HepG2 (cell line): ENCODE measurements around the gene IGFALS. TPM values are rescaled to one million over a fixed set of nuclear protein-coding genes. Genes with fewer than 3 reads are reported as not detected.

Source experiments
- ATRX ChIP-seq: sonication (generic); formaldehyde crosslinking; IDR thresholded peaks from 2 replicates; pipeline ENCODE4 v1.4.0; 2020; ENCODE audit warnings: missing genetic modification reagents, borderline replicate concordance
- EHMT2 ChIP-seq: fragments of 200-600 bp; sonication (generic); IDR thresholded peaks from 2 replicates; pipeline ENCODE4 v1.7.0; 2017; ENCODE audit warnings: antibody characterized with exemption, low read depth, low read length, borderline replicate concordance
- HNF4A ChIP-seq: sonication (generic); formaldehyde crosslinking; IDR thresholded peaks from 2 replicates; pipeline ENCODE4 v1.4.0; 2020; ENCODE audit warnings: missing genetic modification reagents
- HNRNPLL ChIP-seq: fragments of 200-400 bp; formaldehyde crosslinking; IDR thresholded peaks from 2 replicates; pipeline ENCODE4 v1.6.1; 2017; ENCODE audit warnings: mild to moderate bottlenecking, low read depth, low read length; ENCODE audit not compliant: poor library complexity, severe bottlenecking
- POLR2G ChIP-seq: fragments of 200-400 bp; formaldehyde crosslinking; IDR thresholded peaks from 2 replicates; pipeline ENCODE4 v1.6.1; 2018; ENCODE audit warnings: mild to moderate bottlenecking, low read depth, low read length, moderate library complexity
- TBP ChIP-seq: sonication (generic); formaldehyde crosslinking; IDR thresholded peaks from 2 replicates; pipeline ENCODE4 v1.5.0; 2020; ENCODE audit warnings: missing genetic modification reagents
- TMF1 ChIP-seq: sonication (generic); formaldehyde crosslinking; IDR thresholded peaks from 2 replicates; pipeline ENCODE4 v1.8.1; 2022; ENCODE audit warnings: low read depth, missing genetic modification reagents
- TRAFD1 ChIP-seq: sonication (generic); formaldehyde crosslinking; IDR thresholded peaks from 2 replicates; pipeline ENCODE4 v1.5.1; 2020; ENCODE audit warnings: missing genetic modification reagents, mild to moderate bottlenecking, borderline replicate concordance
- ZBTB44 ChIP-seq: sonication (generic); formaldehyde crosslinking; IDR thresholded peaks from 2 replicates; pipeline ENCODE4 v1.4.0; 2020; ENCODE audit warnings: missing genetic modification reagents
- ZC3H13 ChIP-seq: sonication (generic); formaldehyde crosslinking; IDR thresholded peaks from 2 replicates; pipeline ENCODE4 v1.8.1; 2023; ENCODE audit warnings: mild to moderate bottlenecking, missing genetic modification reagents, moderate library complexity
- ZFP1 ChIP-seq: IDR thresholded peaks from 2 replicates; pipeline ENCODE4 v1.6.1; 2016
- ZMAT5 ChIP-seq: sonication (generic); formaldehyde crosslinking; IDR thresholded peaks from 2 replicates; pipeline ENCODE4 v1.5.0; 2020; ENCODE audit warnings: mild to moderate bottlenecking, low read depth, missing genetic modification reagents, borderline replicate concordance
- ZNF225 ChIP-seq: sonication (generic); formaldehyde crosslinking; IDR thresholded peaks from 2 replicates; pipeline ENCODE4 v1.4.0; 2020; ENCODE audit warnings: mild to moderate bottlenecking, missing genetic modification reagents
- ZNF232 ChIP-seq: sonication (generic); formaldehyde crosslinking; IDR thresholded peaks from 2 replicates; pipeline ENCODE4 v1.4.0; 2020; ENCODE audit warnings: missing genetic modification reagents, borderline replicate concordance
- ZNF281 ChIP-seq: sonication (generic); formaldehyde crosslinking; IDR thresholded peaks from 2 replicates; pipeline ENCODE4 v1.4.0; 2020; ENCODE audit warnings: missing genetic modification reagents, borderline replicate concordance
- ZNF503 ChIP-seq: sonication (generic); formaldehyde crosslinking; IDR thresholded peaks from 2 replicates; pipeline ENCODE4 v1.4.0; 2020; ENCODE audit warnings: missing genetic modification reagents
- ZNF660 ChIP-seq: sonication (generic); formaldehyde crosslinking; IDR thresholded peaks from 2 replicates; pipeline ENCODE4 v1.5.1; 2020; ENCODE audit warnings: mild to moderate bottlenecking, low read depth, missing genetic modification reagents, borderline replicate concordance
- ZSCAN31 ChIP-seq: sonication (generic); formaldehyde crosslinking; IDR thresholded peaks from 2 replicates; pipeline ENCODE4 v1.5.0; 2020; ENCODE audit warnings: low read depth, mild to moderate bottlenecking, missing genetic modification reagents
- polyA plus RNA-seq, 8 experiments: library from polyadenylated mRNA; depleted of rRNA in 3 of 8; stranded (reverse) in 7 of 8; unstranded in 1 of 8; fragments of >200 nt; fragmentation: Illumina TruSeq in 4 of 8; extraction: Trizol in 4 of 8; gene quantifications; 2 replicates each; pipeline versions ENCODE4 v1.2.1 to v1.2.3, GENCODE V29; 2011 to 2016; ENCODE audit warnings: low read depth in 4 of 8, missing spikeins in 1 of 8, mixed read lengths in 1 of 8; ENCODE audit not compliant: insufficient read depth in 1 of 8
- total RNA-seq, 5 experiments: library from RNA; depleted of rRNA; stranded (reverse); fragments of >200 nt; fragmentation: Illumina TruSeq; extraction: Trizol; gene quantifications; 2 replicates each; pipeline ENCODE4 v1.2.3, GENCODE V29; 2016; ENCODE audit warnings: low read depth in 1 of 5

IGFALS gene
- total and polyA plus RNA-seq, 2 of the 13 experiments (the other 11 are each of a cell fraction or from before 2014, with no cell fraction given), result 0.34 to 2.4 TPM

- TF ChIP-seq ZNF503 (CRISPR knock-in tag) (peak; percentile 85; the same call in 1 of the 2 replicates), EHMT2 (no peak), ZNF660 (CRISPR knock-in tag) (no peak), HNRNPLL (no peak), HNF4A (peak; percentile 71), TBP (no peak), ZSCAN31 (CRISPR knock-in tag) (no peak), ZC3H13 (no peak), TRAFD1 (CRISPR knock-in tag) (no peak), ZNF225 (no peak), ZMAT5 (CRISPR knock-in tag) (no peak), TMF1 (CRISPR knock-in tag) (no peak), ATRX (CRISPR knock-in tag) (no peak), ZNF281 (no peak; the same call in 1 of the 2 replicates), POLR2G (peak; percentile 61; the same call in 1 of the 2 replicates), ZBTB44 (0 out of 2 replicates have a peak, but pooled peaks have one; percentile 52), ZFP1 (peak; percentile 67; the same call in 1 of the 2 replicates), ZNF232 (CRISPR knock-in tag) (no peak)
Measured at GRCh38 chr16:1832838-1833454, 39.4 kb upstream of the IGFALS start (continued).
